Islet of Langerhans (tissue), 1 donor: Measurements from ENCODE around the gene VAMP1.
"Not testable (repeated sequence)": the region's sequence is repeated elsewhere in the genome, so short reads cannot be mapped to it uniquely, and the experiment has no call there.

ENCODE experiments used
- FAIRE-seq: peaks from one replicate; lab custom pipeline; 2011; peaks lifted over from hg19 to GRCh38; lab: Jason Lieb, UNC

Gene VAMP1, protein sequence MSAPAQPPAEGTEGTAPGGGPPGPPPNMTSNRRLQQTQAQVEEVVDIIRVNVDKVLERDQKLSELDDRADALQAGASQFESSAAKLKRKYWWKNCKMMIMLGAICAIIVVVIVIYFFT

GRCh38 chr12:6470375-6471163 lies at the start of gene VAMP1:
Gene VAMP1 (minus strand): TSS chr12:6470677. CDS start chr12:6470531, 146 bp downstream.
- no peak for FAIRE-seq

DNA sequence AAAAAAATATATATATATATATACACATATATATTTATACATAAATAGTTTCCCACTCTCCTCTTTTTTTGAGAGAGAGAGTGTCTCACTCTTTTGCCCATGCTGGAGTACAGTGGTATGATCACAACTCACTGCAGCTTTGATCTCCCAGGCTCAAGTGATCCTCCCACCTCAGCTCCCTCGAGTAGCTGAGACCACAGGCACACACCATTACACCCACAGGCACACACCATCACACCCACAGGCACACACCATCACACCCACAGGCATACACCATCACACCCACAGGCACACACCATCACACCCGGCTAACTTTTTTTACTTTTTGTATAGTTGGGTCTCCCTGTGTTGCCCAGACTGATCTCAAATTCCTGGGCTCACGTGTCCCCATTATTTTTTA lies 49.7 kb upstream of the VAMP1 start:
- no peak for FAIRE-seq

- no peak for FAIRE-seq
Observed at GRCh38 chr12:6508087-6508486, 37.6 kb upstream of the VAMP1 start.

DNA sequence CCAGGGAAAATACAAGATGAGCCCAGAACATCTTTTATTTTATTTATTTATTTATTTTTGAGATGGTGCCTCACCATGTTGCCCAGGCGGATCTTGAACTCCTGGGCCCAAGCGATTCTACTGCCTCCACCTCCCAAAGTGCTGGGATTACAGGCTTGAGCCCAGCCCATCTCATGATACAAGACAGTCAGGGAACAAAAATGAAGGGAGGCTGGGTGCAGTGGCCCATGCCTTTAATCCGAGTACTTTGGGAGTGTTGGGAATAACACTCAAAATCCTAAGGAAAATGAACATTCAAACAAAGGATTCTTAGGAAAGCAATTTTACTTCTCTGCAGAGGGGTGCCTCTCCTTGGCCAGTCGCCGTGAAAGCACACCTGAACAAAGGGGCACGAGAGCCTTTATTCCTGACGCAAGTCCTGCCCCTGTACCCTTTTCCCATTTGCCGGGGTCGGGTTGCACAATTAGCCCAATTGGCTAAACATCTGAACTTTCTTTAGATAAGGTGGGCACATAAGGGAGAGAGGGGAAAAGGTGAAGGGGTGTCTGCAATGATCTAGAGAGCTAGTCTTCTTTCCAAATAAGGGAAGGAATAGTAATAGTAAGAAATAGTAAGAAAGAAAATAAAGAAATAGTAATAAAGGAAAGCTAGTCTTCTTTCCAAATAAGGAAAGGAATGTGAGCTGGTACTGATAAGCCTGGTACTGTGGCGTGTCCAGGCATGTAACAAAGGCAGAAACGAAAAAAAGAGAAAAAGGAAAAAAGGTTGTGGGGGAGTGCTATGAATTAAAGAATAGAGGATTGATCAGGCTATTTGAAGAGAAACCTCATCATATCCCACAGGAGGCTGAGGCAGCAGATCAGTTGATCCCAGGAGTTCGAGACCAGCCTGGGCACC lies 36.9 kb upstream of the VAMP1 start:
- FAIRE-seq = no peak

- no peak for FAIRE-seq
Observed at GRCh38 chr12:6500466-6500865, 30.0 kb upstream of the VAMP1 start.

DNA sequence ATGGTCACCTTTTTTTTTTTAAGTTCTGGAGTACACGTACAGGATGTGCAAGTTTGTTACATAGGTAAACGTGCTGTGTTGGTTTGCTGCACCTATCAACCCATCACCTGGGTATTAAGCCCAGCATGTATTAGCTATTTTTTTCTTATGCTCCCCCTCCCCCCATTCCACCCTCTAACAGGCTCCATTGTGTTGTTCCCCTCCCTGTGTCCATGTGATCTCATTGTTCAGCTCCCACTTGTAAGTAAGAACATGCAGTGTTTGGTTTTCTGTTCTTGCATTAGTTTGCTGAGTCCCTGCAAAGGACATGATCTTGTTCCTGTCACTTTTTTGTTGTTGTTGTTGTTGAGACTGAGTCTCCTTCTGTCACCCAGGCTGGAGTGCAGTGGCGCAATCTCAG lies 26.8 kb upstream of the VAMP1 start:
- FAIRE-seq = not testable (repeated sequence)

GRCh38 chr12:6494968-6495367 lies 24.5 kb upstream of the VAMP1 start:
- no peak for FAIRE-seq

DNA sequence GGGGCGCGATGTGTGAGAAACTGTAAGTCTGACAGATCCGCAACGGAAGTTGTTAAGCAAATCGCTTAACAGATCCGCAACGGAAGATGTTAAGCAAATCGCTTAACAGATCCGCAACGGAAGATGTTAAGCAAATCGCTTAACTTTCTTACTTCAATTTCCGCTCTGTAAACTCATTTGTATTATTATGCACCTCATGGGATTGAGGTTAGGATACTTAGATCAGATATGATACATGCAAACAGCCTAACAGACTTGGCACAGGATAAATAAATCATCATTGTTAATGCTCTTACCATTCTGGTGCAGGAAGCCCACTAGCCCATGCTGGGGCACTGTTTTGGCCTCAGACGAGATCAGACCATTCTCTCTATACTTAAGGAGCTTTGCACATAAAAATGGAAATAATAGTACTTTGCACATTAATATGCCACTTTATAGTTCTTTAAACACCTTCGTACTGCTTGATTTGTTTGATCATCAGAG lies 23.8 kb upstream of the VAMP1 start:
- no peak for FAIRE-seq

DNA sequence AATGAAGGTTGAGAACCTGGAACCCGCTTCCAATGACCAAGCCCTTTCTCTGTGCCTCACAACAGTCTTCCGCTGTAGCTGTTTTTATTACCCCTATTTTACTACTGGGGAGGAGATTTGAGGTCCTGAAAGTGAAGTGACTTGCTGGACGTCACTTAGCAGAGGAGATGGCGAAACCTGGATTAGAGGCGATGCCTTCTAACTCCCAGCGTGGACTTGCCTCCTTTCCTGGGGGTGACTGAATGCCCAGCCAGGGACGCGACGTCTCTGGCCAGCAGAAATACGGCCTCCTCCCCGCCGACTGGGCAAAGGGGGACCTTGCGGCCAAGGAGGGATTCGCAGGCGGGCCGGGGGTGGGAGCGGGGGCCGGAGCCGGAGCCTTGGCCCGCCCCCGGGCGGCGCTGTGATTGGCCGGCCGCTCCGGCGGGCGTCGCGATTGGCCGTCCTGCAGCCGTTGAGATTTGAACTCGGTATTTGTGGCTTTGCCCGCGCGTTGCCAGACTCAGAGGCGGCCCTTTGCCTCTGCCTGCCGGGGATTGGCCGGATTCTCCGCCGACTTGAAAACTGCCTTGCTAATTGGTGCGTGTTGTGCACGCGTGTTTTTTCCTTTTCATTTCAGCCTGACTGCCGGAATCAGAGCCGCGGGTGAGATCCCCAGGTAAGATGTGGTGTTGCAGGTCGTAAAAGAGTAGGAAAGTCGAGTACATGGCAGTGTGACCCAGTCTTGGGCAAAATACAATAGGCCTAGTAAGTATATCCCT lies 23.2 kb upstream of the VAMP1 start, which contains the start of gene NCAPD2:
TSS of gene NCAPD2 (plus strand) at position 606 of the 761 bp plus-strand sequence. CDS start 997 bp downstream, outside the sequence.
- FAIRE-seq = no peak

DNA sequence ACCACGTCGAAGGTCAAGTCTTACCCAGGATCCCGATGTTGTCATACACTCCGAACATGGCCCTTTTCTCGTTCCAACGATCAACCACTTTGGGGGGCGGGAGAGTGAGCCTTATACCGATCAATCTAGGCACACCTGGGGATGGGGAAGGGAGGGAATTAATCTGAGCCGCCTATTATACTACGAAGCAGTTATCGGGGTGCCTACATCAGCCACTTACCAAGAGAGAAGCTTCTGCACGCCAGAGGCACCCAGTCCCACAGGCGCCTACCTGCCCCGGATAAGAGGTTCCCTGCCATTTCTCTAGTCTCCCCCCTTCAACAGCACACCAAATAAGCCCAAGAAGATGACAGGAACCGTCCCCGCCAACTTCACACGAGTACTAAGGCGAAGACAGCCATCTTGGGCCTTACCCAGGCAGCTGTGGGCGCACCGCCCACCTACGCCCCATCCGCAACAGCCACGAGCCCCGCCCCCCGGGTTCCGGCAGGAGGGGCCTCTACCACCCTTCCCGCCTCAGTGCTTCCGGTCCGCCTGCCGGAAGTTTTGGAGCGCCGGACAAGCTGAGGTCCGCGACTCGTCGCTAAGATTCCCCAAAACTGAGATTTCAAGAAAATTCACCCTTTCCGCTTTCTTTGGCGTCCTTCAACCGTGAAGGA lies 22.5 kb upstream of the VAMP1 start, which contains the start of gene MRPL51:
TSS of gene MRPL51 (minus strand) at position 425 of the 659 bp plus-strand sequence. CDS start at position 299, 126 bp downstream.
- FAIRE-seq = no peak

DNA sequence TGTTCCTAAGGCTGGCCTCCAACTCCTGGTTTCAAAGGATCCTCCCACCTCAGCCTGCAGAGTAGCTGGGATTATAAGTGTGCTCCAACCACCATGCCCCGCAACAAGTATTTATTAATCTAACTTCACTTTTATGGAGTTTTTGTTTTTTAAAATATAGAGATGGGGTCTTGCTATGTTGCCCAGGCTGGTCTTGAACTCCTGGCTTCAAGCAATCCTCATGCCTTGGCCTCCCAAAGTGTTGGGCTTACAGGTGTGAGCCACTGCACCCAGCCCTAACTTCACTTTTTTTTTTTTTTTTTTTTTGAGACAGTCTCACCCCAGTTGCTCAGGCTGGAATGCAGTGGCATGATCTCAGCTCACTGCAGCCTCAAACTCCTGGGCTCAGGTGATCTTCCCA lies 20.2 kb upstream of the VAMP1 start:
- FAIRE-seq = not testable (repeated sequence)

GRCh38 chr12:6489449-6489848 lies 19.0 kb upstream of the VAMP1 start:
- no peak for FAIRE-seq

GRCh38 chr12:6488240-6488639 lies 17.8 kb upstream of the VAMP1 start:
- no peak for FAIRE-seq

- FAIRE-seq = no peak
Observed at GRCh38 chr12:6478416-6478815, 7.9 kb upstream of the VAMP1 start.

DNA sequence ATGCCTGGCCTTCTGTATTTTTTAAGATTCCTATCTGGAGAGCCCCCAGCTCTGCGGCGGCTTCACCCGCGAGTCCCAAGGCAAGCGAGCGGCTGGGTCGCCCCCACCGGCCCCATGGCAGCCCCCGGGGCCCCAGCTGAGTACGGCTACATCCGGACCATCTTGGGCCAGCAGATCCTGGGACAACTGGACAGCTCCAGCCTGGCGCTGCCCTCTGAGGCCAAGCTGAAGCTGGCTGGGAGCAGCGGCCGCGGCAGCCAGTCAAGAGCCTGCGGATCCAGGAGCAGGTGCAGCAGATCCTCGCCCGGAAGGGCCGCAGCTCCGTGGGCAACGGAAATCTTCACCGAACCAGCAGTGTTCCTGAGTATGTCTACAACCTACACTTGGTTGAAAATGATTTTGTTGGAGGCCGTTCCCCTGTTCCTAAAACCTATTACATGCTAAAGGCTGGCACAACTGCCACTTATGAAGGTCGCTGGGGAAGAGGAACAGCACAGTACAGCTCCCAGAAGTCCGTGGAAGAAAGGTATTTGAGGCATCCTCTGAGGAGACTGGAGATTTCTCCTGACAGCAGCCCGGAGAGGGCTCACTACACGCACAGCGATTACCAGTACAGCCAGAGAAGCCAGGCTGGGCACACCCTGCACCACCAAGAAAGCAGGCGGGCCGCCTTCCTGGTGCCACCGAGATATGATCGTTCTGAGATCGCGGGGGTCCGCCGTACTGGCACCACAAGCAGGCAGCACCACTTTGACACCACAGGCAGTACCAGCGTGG lies 7.3 kb upstream of the VAMP1 start:
- FAIRE-seq = not testable (repeated sequence)

DNA sequence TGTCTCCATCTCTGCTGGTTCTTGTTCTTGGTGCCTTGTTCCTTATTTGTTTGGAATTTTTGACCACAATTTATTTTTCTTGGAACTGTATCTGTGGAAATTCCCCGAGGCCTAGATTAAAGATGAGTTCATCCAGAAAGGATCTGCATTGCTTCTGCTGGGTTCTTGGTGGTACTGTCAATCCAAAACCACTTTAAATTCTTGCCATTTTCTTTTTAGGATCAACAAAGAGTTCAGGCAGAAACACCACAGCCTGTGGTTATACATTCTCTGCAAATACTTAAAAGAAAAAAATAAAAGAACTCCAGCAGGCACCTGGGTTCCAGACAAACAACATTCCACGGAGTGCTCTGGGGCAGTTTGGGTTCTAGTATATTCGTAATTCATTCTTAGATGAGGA lies 6.0 kb upstream of the VAMP1 start:
- FAIRE-seq = no peak

DNA sequence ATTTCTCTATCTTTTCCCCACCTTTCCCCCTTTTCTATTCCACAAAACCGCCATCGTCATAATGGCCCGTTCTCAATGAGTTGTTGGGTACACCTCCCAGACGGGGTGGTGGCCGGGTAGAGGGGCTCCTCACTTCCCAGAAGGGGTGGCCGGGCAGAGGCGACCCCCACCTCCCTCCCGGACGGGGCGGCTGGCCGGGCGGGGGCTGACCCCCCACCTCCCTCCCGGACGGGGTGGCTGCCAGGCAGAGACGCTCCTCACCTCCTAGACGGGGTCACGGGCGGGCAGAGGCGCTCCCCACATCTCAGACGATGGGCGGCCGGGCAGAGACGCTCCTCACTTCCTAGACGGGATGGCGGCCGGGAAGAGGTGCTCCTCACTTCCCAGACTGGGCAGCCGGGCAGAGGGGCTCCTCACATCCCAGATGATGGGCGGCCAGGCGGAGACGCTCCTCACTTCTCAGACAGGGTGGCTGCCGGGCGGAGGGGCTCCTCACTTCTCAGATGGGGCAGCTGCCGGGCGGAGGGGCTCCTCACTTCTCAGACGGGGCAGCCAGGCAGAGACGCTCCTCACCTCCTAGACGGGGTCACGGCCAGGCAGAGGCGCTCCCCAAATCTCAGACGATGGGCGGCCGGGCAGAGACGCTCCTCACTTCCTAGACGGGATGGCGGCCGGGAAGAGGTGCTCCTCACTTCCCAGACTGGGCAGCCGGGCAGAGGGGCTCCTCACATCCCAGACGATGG lies 4.9 kb upstream of the VAMP1 start:
- not testable (repeated sequence) for FAIRE-seq

GRCh38 chr12:6472491-6472890 lies 2.0 kb upstream of the VAMP1 start:
- FAIRE-seq = no peak

GRCh38 chr12:6471989-6472360 lies 1.5 kb upstream of the VAMP1 start:
- FAIRE-seq = no peak
